K562 (cell line): ENCODE measurements around the gene PBX4. TPM values are rescaled to one million over a fixed set of nuclear protein-coding genes. Genes with fewer than 3 reads are reported as not detected.

ENCODE experiments used
- BMI1 ChIP-seq: fragments of 150-350 bp; IDR thresholded peaks from 2 replicates; pipeline ENCODE4 v1.6.1; 2014; ENCODE audit warnings: low read length
- HDAC8 ChIP-seq: fragments of 450-650 bp; IDR thresholded peaks from 2 replicates; pipeline ENCODE4 v1.6.1; 2016; ENCODE audit warnings: mild to moderate bottlenecking, missing genetic modification characterization, moderate library complexity, missing compliant biosample characterization
- HMGN3 ChIP-seq: IDR thresholded peaks from 2 replicates; pipeline ENCODE4 v1.6.1; 2011; ENCODE audit warnings: borderline replicate concordance, low read depth, mild to moderate bottlenecking, mixed read lengths, low read length; ENCODE audit not compliant: insufficient read length; ENCODE audit errors: extremely low read depth
- JUNB ChIP-seq: fragments of 450-650 bp; formaldehyde crosslinking; conservative IDR thresholded peaks from 2 replicates; pipeline ENCODE4 v1.4.0; 2020; ENCODE audit warnings: mild to moderate bottlenecking
- KDM5B ChIP-seq: fragments of 200-600 bp; sonication (generic); IDR thresholded peaks from 2 replicates; pipeline ENCODE4 v1.6.1; 2012; ENCODE audit warnings: low read depth, mild to moderate bottlenecking, moderate library complexity, low read length, control low read depth, inconsistent platforms; ENCODE audit not compliant: insufficient replicate concordance
- NFYB ChIP-seq: IDR thresholded peaks from 2 replicates; pipeline ENCODE4 v1.6.1; 2011; ENCODE audit warnings: mild to moderate bottlenecking, moderate library complexity; ENCODE audit not compliant: insufficient read length; ENCODE audit errors: extremely low read depth
- RBFOX2 ChIP-seq: fragments of 200-400 bp; formaldehyde crosslinking; IDR thresholded peaks from 2 replicates; pipeline ENCODE4 v1.6.1; 2017; ENCODE audit warnings: low read depth, mild to moderate bottlenecking, low read length, moderate library complexity
- SP1 ChIP-seq: sonication (generic); formaldehyde crosslinking; IDR thresholded peaks from 2 replicates; pipeline ENCODE4 v1.8.1; 2022; ENCODE audit warnings: mild to moderate bottlenecking, missing genetic modification reagents
- SPI1 ChIP-seq: IDR thresholded peaks from 2 replicates; pipeline ENCODE4 v1.6.1; 2011; ENCODE audit warnings: low read depth, low read length, control low read depth, borderline replicate concordance
- SRF ChIP-seq, 2 experiments: fragments of 250-450, 450-650 bp in 1 of 2; sonication (Bioruptor Pico) in 1 of 2; sonication (generic) in 1 of 2; formaldehyde crosslinking; IDR thresholded peaks; 2 replicates each; pipeline versions ENCODE4 v1.5.0 to v1.5.1; 2020 to 2022; ENCODE audit warnings: mild to moderate bottlenecking in 1 of 2, missing genetic modification reagents in 1 of 2
- TCF3 ChIP-seq: sonication (generic); formaldehyde crosslinking; IDR thresholded peaks from 2 replicates; pipeline ENCODE4 v1.4.0; 2020; ENCODE audit warnings: mild to moderate bottlenecking, missing genetic modification reagents
- ZNF174 ChIP-seq: fragments of 250-450 bp; sonication (Bioruptor Pico); IDR thresholded peaks from 2 replicates; pipeline ENCODE4 v1.4.0; 2020; ENCODE audit warnings: mild to moderate bottlenecking
- ZNF766 ChIP-seq: fragments of 200-800 bp; sonication (Bioruptor generic); conservative IDR thresholded peaks from 2 replicates; pipeline ENCODE4 v1.6.1; 2016; ENCODE audit warnings: missing genetic modification characterization, missing compliant biosample characterization
- polyA plus RNA-seq, 8 experiments: library from polyadenylated mRNA; depleted of rRNA in 4 of 8; stranded (reverse) in 5 of 8; unstranded in 3 of 8; fragments of >200 nt; fragmentation: Nextera tagmentation in 2 of 8; fragmentation: Illumina TruSeq in 1 of 8; extraction: Ambion mirVana in 2 of 8; extraction: Trizol in 1 of 8; gene quantifications; 2 replicates each; pipeline versions ENCODE4 v1.2.1 to v1.2.3, GENCODE V29; 2011 to 2014; ENCODE audit warnings: inconsistent platforms in 1 of 8, missing spikeins in 1 of 8
- total RNA-seq, 7 experiments: library from RNA; depleted of rRNA in 6 of 7; stranded (reverse); fragments of >200 nt in 6 of 7; fragmentation: Illumina TruSeq in 2 of 7; extraction: Trizol in 2 of 7; gene quantifications; 2 replicates each; pipeline versions ENCODE4 v1.2.1 to v1.2.3, GENCODE V29; 2011 to 2021; ENCODE audit warnings: low replicate concordance in 1 of 7
- TF ChIP-seq, protein P1 (sequence below): conservative IDR thresholded peaks from 2 replicates; pipeline ENCODE4 v1.6.1; 2011; ENCODE audit warnings: low read depth, mild to moderate bottlenecking, low read length; ENCODE audit not compliant: control insufficient read depth
- TF ChIP-seq, protein P2 (sequence below): fragments of 200-800 bp; sonication (Bioruptor generic); IDR thresholded peaks from 2 replicates; pipeline ENCODE4 v1.6.1; 2017; ENCODE audit warnings: missing genetic modification characterization, missing compliant biosample characterization

PBX4 gene
- total and polyA plus RNA-seq, 9 of the 15 experiments (the other 6 are each of a cell fraction or from before 2014, with no cell fraction given): 0.11 to 3.8 (median 1.6) TPM; not detected in 1

DNA sequence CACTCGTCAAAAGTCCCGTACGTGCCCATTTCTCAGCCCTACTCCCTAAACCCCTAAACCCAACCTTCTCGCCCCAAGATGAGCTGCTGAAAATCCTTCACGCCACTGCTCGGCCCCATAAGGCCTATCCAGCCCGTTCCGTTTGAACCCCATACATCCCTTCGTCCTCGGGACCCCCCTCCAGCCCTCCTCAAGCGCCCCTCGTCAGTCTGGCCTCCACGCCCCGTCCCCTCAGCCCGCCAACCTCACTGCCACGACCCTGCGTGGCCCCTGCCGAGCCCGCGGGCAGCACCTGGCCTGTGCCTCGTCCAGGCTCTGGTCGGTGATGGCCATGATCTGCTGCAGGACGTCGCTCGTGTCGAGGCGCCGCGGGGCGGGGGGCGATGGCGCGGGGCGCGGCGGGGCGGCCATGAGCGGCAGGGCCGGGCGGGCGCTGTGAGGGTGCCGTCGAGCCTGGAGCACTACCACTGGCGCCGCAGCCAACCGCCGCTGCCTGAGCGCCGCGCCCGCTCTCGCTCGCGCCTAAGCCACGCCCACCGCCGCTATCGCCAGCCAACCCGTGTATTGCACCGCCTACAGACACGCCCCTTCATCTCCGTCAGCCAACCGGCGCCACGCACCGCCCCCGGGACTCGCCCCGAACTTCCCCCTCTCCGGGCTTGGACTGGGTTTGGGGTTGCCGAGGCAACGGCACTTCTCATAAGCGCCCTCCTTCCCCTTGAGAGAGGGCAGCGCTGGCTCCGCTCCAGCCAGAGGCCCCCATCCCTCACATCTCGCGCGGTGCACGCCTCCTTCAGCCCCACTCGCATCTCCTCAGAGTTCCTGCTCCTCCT, at the start of gene PBX4 (continued):
- TF ChIP-seq BMI1: peak; percentile 77
- TF ChIP-seq SPI1: no peak
- peak; percentile 43 for TF ChIP-seq NFYB
- peak; percentile 83 for TF ChIP-seq HMGN3
- TF ChIP-seq TCF3 (CRISPR knock-in tag): no peak
- no peak for TF ChIP-seq ZNF174 (CRISPR knock-in tag)
- TF ChIP-seq JUNB (CRISPR knock-in tag): no peak
- TF ChIP-seq, protein P1, sequence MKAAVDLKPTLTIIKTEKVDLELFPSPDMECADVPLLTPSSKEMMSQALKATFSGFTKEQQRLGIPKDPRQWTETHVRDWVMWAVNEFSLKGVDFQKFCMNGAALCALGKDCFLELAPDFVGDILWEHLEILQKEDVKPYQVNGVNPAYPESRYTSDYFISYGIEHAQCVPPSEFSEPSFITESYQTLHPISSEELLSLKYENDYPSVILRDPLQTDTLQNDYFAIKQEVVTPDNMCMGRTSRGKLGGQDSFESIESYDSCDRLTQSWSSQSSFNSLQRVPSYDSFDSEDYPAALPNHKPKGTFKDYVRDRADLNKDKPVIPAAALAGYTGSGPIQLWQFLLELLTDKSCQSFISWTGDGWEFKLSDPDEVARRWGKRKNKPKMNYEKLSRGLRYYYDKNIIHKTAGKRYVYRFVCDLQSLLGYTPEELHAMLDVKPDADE: no peak; the same call in 1 of the 2 replicates
- peak; percentile 65 for TF ChIP-seq RBFOX2
- TF ChIP-seq, protein P2, sequence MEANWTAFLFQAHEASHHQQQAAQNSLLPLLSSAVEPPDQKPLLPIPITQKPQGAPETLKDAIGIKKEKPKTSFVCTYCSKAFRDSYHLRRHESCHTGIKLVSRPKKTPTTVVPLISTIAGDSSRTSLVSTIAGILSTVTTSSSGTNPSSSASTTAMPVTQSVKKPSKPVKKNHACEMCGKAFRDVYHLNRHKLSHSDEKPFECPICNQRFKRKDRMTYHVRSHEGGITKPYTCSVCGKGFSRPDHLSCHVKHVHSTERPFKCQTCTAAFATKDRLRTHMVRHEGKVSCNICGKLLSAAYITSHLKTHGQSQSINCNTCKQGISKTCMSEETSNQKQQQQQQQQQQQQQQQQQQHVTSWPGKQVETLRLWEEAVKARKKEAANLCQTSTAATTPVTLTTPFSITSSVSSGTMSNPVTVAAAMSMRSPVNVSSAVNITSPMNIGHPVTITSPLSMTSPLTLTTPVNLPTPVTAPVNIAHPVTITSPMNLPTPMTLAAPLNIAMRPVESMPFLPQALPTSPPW (CRISPR knock-in tag): peak; percentile 50; the same call in 1 of the 2 replicates
- 0 out of 4 replicates have a peak, but pooled peaks of 1 of the 2 experiments have one; percentile 32 for TF ChIP-seq SRF (CRISPR knock-in tag; IDR thresholded peaks at IDR 0.05)
- TF ChIP-seq ZNF766 (CRISPR knock-in tag): no peak
- TF ChIP-seq HDAC8 (tag): 0 out of 2 replicates have a peak, but pooled peaks have one; percentile 35
- TF ChIP-seq SP1 (CRISPR knock-in tag): peak; percentile 92
- TF ChIP-seq KDM5B: peak; percentile 31
